Right atrium auricular region (tissue), 2 donors: ENCODE measurements around the gene PRKCE. TPM values are rescaled to one million over a fixed set of nuclear protein-coding genes. Genes with fewer than 3 reads are reported as not detected.

Experiments used
- DNase-seq: peaks from one replicate; pipeline ENCODE4 v3.0.0-alpha.2; 2019; ENCODE audit warnings: low spot score
- H3K27ac ChIP-seq, 2 donors: fragments of 200-600 bp; sonication (generic); 1 replicate in 1 of 2; 2 replicates in 1 of 2; pipeline ENCODE4 v1.5.1; 2016 to 2019
- H3K27me3 ChIP-seq, 2 donors: fragments of 200-600 bp; sonication (generic); one replicate each; pipeline versions ENCODE4 v1.5.1 to v1.6.0; 2017 to 2019
- H3K36me3 ChIP-seq: fragments of 200-600 bp; sonication (generic); one replicate; pipeline ENCODE4 v1.5.1; 2016
- H3K4me1 ChIP-seq, 2 donors: fragments of 200-600 bp; sonication (generic); one replicate each; pipeline versions ENCODE4 v1.5.1 to v1.6.0; 2017 to 2019
- H3K4me3 ChIP-seq, 2 donors: fragments of 200-600 bp; sonication (generic); 1 replicate in 1 of 2; 2 replicates in 1 of 2; pipeline ENCODE4 v1.5.1; 2017 to 2019; ENCODE audit warnings: mild to moderate bottlenecking in 1 of 2, moderate library complexity in 1 of 2
- H3K9me3 ChIP-seq, 2 donors: fragments of 200-600 bp; sonication (generic); one replicate each; pipeline ENCODE4 v1.5.1; 2019
- total RNA-seq, 2 donors: library from RNA; depleted of rRNA; stranded (reverse); fragments of >200 nt; gene quantifications; one replicate each; pipeline ENCODE4 v1.1.0, GENCODE V29; 2016
- TF ChIP-seq, protein P1 (sequence below), 2 donors: fragments of 200-600 bp; sonication (generic); IDR thresholded peaks; one replicate each; pipeline ENCODE4 v1.5.1; 2019; ENCODE audit warnings: antibody characterized with exemption in 2 of 2

The PRKCE gene
- total RNA-seq, 2 donors from 2014 or later: 7.2 to 11.8 TPM

GRCh38 chr2:46116150-46116549, 464.7 kb downstream of the PRKCE start:
- TF ChIP-seq, protein P1, sequence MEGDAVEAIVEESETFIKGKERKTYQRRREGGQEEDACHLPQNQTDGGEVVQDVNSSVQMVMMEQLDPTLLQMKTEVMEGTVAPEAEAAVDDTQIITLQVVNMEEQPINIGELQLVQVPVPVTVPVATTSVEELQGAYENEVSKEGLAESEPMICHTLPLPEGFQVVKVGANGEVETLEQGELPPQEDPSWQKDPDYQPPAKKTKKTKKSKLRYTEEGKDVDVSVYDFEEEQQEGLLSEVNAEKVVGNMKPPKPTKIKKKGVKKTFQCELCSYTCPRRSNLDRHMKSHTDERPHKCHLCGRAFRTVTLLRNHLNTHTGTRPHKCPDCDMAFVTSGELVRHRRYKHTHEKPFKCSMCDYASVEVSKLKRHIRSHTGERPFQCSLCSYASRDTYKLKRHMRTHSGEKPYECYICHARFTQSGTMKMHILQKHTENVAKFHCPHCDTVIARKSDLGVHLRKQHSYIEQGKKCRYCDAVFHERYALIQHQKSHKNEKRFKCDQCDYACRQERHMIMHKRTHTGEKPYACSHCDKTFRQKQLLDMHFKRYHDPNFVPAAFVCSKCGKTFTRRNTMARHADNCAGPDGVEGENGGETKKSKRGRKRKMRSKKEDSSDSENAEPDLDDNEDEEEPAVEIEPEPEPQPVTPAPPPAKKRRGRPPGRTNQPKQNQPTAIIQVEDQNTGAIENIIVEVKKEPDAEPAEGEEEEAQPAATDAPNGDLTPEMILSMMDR (IDR thresholded peaks at IDR 0.05): no peak
- H3K27ac ChIP-seq: peak overlapping the region in 1 of 2 donors; percentile 64
- no peak for DNase-seq
- no peak overlapping the region for H3K4me3 ChIP-seq
- H3K36me3 ChIP-seq: no peaks in the 10 kb centered on the region
- peaks cover 0 to 45% of the 10 kb centered on the region in 2 donors for H3K4me1 ChIP-seq
- H3K9me3 ChIP-seq: no peaks in the 10 kb centered on the region
- H3K27me3 ChIP-seq: no peaks in the 10 kb centered on the region

GRCh38 chr2:46116553-46116991, 465.1 kb downstream of the PRKCE start:
- TF ChIP-seq, protein P1 (IDR thresholded peaks at IDR 0.05): no peak
- Histone ChIP-seq H3K36me3 (no peaks in the 10 kb centered on the region), H3K27ac (peak overlapping the region; percentile 64 to 83), H3K4me1 (peaks cover 0 to 45% of the 10 kb centered on the region in 2 donors), H3K27me3 (no peaks in the 10 kb centered on the region), H3K4me3 (no peak overlapping the region), H3K9me3 (no peaks in the 10 kb centered on the region)
- no peak for DNase-seq

- H3K27me3 ChIP-seq: no peaks in the 10 kb centered on the region
- DNase-seq: no peak
- no peaks in the 10 kb centered on the region for H3K36me3 ChIP-seq
- H3K4me3 ChIP-seq: no peak overlapping the region
- H3K27ac ChIP-seq: peak overlapping the region; percentile 64 to 83
- TF ChIP-seq, protein P1 (IDR thresholded peaks at IDR 0.05): no peak
- peaks cover 0 to 45% of the 10 kb centered on the region in 2 donors for H3K4me1 ChIP-seq
- no peaks in the 10 kb centered on the region for H3K9me3 ChIP-seq
Measured at GRCh38 chr2:46117379-46117778, 465.9 kb downstream of the PRKCE start.

GRCh38 chr2:46117994-46118393, 466.5 kb downstream of the PRKCE start:
- peaks cover 0 to 45% of the 10 kb centered on the region in 2 donors for H3K4me1 ChIP-seq
- no peak overlapping the region for H3K4me3 ChIP-seq
- no peaks in the 10 kb centered on the region for H3K36me3 ChIP-seq
- TF ChIP-seq, protein P1 (IDR thresholded peaks at IDR 0.05): no peak
- H3K27me3 ChIP-seq: no peaks in the 10 kb centered on the region
- peak overlapping the region; percentile 64 to 83 for H3K27ac ChIP-seq
- H3K9me3 ChIP-seq: no peaks in the 10 kb centered on the region
- no peak for DNase-seq

DNA sequence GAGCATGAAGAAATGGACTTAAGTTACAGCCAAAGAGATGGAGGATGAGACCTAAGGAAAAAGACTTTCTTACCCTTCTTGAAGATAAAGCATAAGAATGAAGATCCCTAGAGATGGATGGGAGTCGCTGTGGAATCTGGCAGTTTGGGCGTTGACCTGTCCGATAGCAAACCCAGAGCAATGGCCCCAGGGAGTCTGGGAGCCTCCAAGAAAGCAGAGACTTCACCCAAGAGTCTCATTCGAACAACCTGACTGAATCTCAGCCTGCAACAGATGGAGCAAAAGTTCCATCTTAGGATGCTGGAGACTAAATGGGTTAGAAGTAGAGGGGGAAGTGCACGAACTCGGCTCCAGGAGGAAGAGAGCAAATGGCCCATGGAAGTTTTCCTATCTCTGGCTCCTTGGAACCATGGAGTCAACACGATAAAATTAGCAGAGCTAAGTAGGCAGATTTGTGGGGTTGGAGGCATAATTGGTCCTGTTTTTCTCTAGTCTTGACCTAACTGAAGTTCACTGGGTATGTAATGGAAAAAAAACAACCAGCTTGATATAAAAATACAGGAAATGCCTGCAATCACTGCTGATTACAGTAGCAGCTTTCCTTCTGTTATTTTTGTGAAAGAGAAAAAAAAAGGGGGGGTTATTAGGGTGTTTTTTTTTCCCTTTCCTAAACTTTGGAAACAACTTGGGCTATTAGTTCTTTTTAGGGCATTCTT, 467.3 kb downstream of the PRKCE start:
- no peak overlapping the region for H3K4me3 ChIP-seq
- TF ChIP-seq, protein P1 (IDR thresholded peaks at IDR 0.05): no peak
- H3K36me3 ChIP-seq: no peaks in the 10 kb centered on the region
- no peaks in the 10 kb centered on the region for H3K9me3 ChIP-seq
- H3K27me3 ChIP-seq: no peaks in the 10 kb centered on the region
- no peak for DNase-seq
- peak overlapping the region; percentile 64 to 83 for H3K27ac ChIP-seq
- H3K4me1 ChIP-seq: peaks cover 0 to 45% of the 10 kb centered on the region in 2 donors
